ENCODE data around the gene TMC8.

The TMC8 gene

GRCh38 chr17:78159575-78160158, 29.1 kb downstream of the TMC8 start:
- Histone ChIP-seq H3K27me3 (ENCODE audit: insufficient read depth, poor library complexity, severe bottlenecking) (no peaks in the 10 kb centered on the region), H3K4me3 (ENCODE audit: severe bottlenecking) (no peak overlapping the region), H3K27ac (ENCODE audit: poor library complexity, severe bottlenecking) (peak overlapping the region; percentile 93), H3K36me3 (ENCODE audit: low read depth) (no peaks in the 10 kb centered on the region), H3K4me1 (ENCODE audit: insufficient read depth, poor library complexity, severe bottlenecking) (peaks cover 28% of the 10 kb centered on the region), H3K9me3 (ENCODE audit: severe bottlenecking) (no peaks in the 10 kb centered on the region)
- no peak for TF ChIP-seq CTCF (IDR thresholded peaks at IDR 0.05; ENCODE audit: poor library complexity, severe bottlenecking)
- peak; percentile 88 for DNase-seq (ENCODE audit: low spot score)
- peak; percentile 91 for ATAC-seq (ENCODE audit: low read depth)

- no peak for TF ChIP-seq CTCF (IDR thresholded peaks at IDR 0.05; ENCODE audit: poor library complexity, severe bottlenecking)
- DNase-seq (ENCODE audit: low spot score) (no peak), ATAC-seq (ENCODE audit: low read depth) (no peak)
- no peak overlapping the region for H3K4me3 ChIP-seq (ENCODE audit: severe bottlenecking)
- H3K36me3 ChIP-seq (ENCODE audit: low read depth): no peaks in the 10 kb centered on the region
- peaks cover 21% of the 10 kb centered on the region for H3K4me1 ChIP-seq (ENCODE audit: insufficient read depth, poor library complexity, severe bottlenecking)
- H3K27ac ChIP-seq (ENCODE audit: poor library complexity, severe bottlenecking): no peak overlapping the region
- H3K27me3 ChIP-seq (ENCODE audit: insufficient read depth, poor library complexity, severe bottlenecking): no peaks in the 10 kb centered on the region
- H3K9me3 ChIP-seq (ENCODE audit: severe bottlenecking): no peaks in the 10 kb centered on the region
Observed at GRCh38 chr17:78163881-78164747, 33.5 kb downstream of the TMC8 start.

- H3K27ac ChIP-seq (ENCODE audit: poor library complexity, severe bottlenecking): no peak overlapping the region
- no peak for DNase-seq (ENCODE audit: low spot score)
Observed at GRCh38 chr17:78164748-78165607, 34.4 kb downstream of the TMC8 start.

GRCh38 chr17:78166416-78166815, 35.8 kb downstream of the TMC8 start:
- no peak for TF ChIP-seq CTCF (IDR thresholded peaks at IDR 0.05; ENCODE audit: poor library complexity, severe bottlenecking)
- Histone ChIP-seq H3K9me3 (ENCODE audit: severe bottlenecking) (no peaks in the 10 kb centered on the region), H3K4me1 (ENCODE audit: insufficient read depth, poor library complexity, severe bottlenecking) (peaks cover 8% of the 10 kb centered on the region), H3K36me3 (ENCODE audit: low read depth) (peaks cover 10% of the 10 kb centered on the region; the same call in 1 of the 2 replicates), H3K27me3 (ENCODE audit: insufficient read depth, poor library complexity, severe bottlenecking) (no peaks in the 10 kb centered on the region), H3K27ac (ENCODE audit: poor library complexity, severe bottlenecking) (no peak overlapping the region), H3K4me3 (ENCODE audit: severe bottlenecking) (no peak overlapping the region)
- no peak for DNase-seq (ENCODE audit: low spot score)
- ATAC-seq (ENCODE audit: low read depth): no peak

More at GRCh38 chr17:78164748-78165607, 34.4 kb downstream of the TMC8 start:
- TF ChIP-seq CTCF (IDR thresholded peaks at IDR 0.05; ENCODE audit: poor library complexity, severe bottlenecking): no peak
- no peaks in the 10 kb centered on the region for H3K36me3 ChIP-seq (ENCODE audit: low read depth)
- peaks cover 16% of the 10 kb centered on the region for H3K4me1 ChIP-seq (ENCODE audit: insufficient read depth, poor library complexity, severe bottlenecking)
- H3K27me3 ChIP-seq (ENCODE audit: insufficient read depth, poor library complexity, severe bottlenecking): no peaks in the 10 kb centered on the region
- no peaks in the 10 kb centered on the region for H3K9me3 ChIP-seq (ENCODE audit: severe bottlenecking)
- ATAC-seq (ENCODE audit: low read depth): no peak
- H3K4me3 ChIP-seq (ENCODE audit: severe bottlenecking): no peak overlapping the region
